AG04450 (cell line): ENCODE data around the gene MEGF9. TPM values are rescaled to one million over a fixed set of nuclear protein-coding genes. Genes with fewer than 3 reads are reported as not detected.
A peak's percentile ranks its signal among the peaks of the same experiment; 100 is the strongest.

ENCODE experiments used
- CTCF ChIA-PET: fragments of 300-600, 350-600 bp; formaldehyde crosslinking; extraction: SDS; loops from one replicate; lab custom pipeline; 2022; ENCODE audit warnings: antibody characterized with exemption, inconsistent platforms; lab: Charles Lee
- POLR2A ChIA-PET: fragments of 350-600 bp; formaldehyde crosslinking; extraction: SDS; loops from one replicate; lab custom pipeline; 2021; ENCODE audit warnings: antibody characterized with exemption, inconsistent platforms; lab: Yijun Ruan, JAX
- DNase-seq: peaks from one replicate; pipeline ENCODE4 v3.0.0-alpha.2; 2011; ENCODE audit warnings: low read depth, low spot score
- H3K27ac ChIP-seq: one replicate; pipeline ENCODE4 v1.5.1; 2012; ENCODE audit warnings: low read depth, low read length, control low read depth
- H3K27me3 ChIP-seq: one replicate; pipeline ENCODE4 v1.6.0; 2012; ENCODE audit warnings: low read length; ENCODE audit not compliant: control insufficient read depth, insufficient read depth
- H3K4me3 ChIP-seq: 2 replicates; pipeline ENCODE4 v1.5.1; 2011; ENCODE audit warnings: mild to moderate bottlenecking, low read depth, low read length, control low read depth
- H3K9me3 ChIP-seq: 2 replicates; pipeline ENCODE4 v1.5.1; 2012; ENCODE audit warnings: low read length; ENCODE audit not compliant: control insufficient read depth, insufficient read depth
- CTCF ChIP-seq: IDR thresholded peaks from 2 replicates; pipeline ENCODE4 v1.5.1; 2011; ENCODE audit warnings: low read depth, low read length, control low read depth, inconsistent platforms
- polyA plus RNA-seq: library from polyadenylated mRNA; depleted of rRNA; stranded (reverse); fragments of >200 nt; gene quantifications from 2 replicates; pipeline ENCODE4 v1.2.3, GENCODE V29; 2011

The MEGF9 gene
- polyA plus RNA-seq, 1 experiment, result 12.9 TPM

GRCh38 chr9:120587328-120587727 is 126.9 kb downstream of the MEGF9 start:
- DNase-seq, result no peak
- no peak overlapping the region for H3K27ac ChIP-seq
- no peak overlapping the region for H3K4me3 ChIP-seq
- ChIA-PET CTCF (no interaction called here), POLR2A (no interaction called here)
- H3K9me3 ChIP-seq, result no peaks in the 10 kb centered on the region
- no peaks in the 10 kb centered on the region for H3K27me3 ChIP-seq
- no peak for TF ChIP-seq CTCF

GRCh38 chr9:120583958-120584369 is 130.3 kb downstream of the MEGF9 start:
- TF ChIP-seq CTCF, result no peak
- POLR2A ChIA-PET, result interaction anchor here (1.0 kb wide), 1 partner anchor 13 kb away, joined by 3 read pairs; no protein-coding TSS in a partner anchor

GRCh38 chr9:120580051-120580896 is 134.0 kb downstream of the MEGF9 start, which contains the start of gene CDK5RAP2:
CDK5RAP2 (minus strand) TSS chr9:120580167; CDS start chr9:120579978, 189 bp downstream.
- DNase-seq, result peak; percentile 94
- no peak for TF ChIP-seq CTCF
- Histone ChIP-seq H3K9me3 (peaks cover 3% of the 10 kb centered on the region; the same call in 1 of the 2 replicates), H3K4me3 (peak within 1 kb of the TSS; percentile 97), H3K27me3 (no peaks in the 10 kb centered on the region), H3K27ac (peak within 1 kb of the TSS; percentile 52)
- CTCF ChIA-PET, result no interaction called here
- POLR2A ChIA-PET, result interaction anchor here (0.6 kb wide), 2 partner anchors 17 to 37 kb away, joined by 4 to 5 read pairs; no protein-coding TSS in a partner anchor

More at GRCh38 chr9:120583958-120584369, 130.3 kb downstream of the MEGF9 start:
- peak; percentile 69 for DNase-seq
- Histone ChIP-seq H3K27ac (peak overlapping the region; percentile 1), H3K9me3 (peaks cover 3% of the 10 kb centered on the region; the same call in 1 of the 2 replicates), H3K4me3 (no peak overlapping the region), H3K27me3 (no peaks in the 10 kb centered on the region)
- CTCF ChIA-PET, result no interaction called here

- no peak for DNase-seq
- TF ChIP-seq CTCF, result no peak
- Histone ChIP-seq H3K9me3 (peaks cover 3% of the 10 kb centered on the region; the same call in 1 of the 2 replicates), H3K27me3 (no peaks in the 10 kb centered on the region), H3K27ac (peak overlapping the region; percentile 52), H3K4me3 (peak overlapping the region; percentile 97)
- CTCF ChIA-PET, result interaction anchor here (0.8 kb wide), 1 partner anchor 41 kb away, joined by 3 read pairs; no protein-coding TSS in a partner anchor
- POLR2A ChIA-PET, result interaction anchor here (0.6 kb wide), 2 partner anchors 18 to 37 kb away, joined by 4 to 5 read pairs; no protein-coding TSS in a partner anchor
Observed at GRCh38 chr9:120579139-120580050, 134.9 kb downstream of the MEGF9 start.
